Measurements from ENCODE around the gene HEATR9. TPM values are rescaled to one million over a fixed set of nuclear protein-coding genes. Genes with fewer than 3 reads are reported as not detected.

The HEATR9 gene
- total RNA-seq, 1 experiment from 2014 or later, result not detected

DNA sequence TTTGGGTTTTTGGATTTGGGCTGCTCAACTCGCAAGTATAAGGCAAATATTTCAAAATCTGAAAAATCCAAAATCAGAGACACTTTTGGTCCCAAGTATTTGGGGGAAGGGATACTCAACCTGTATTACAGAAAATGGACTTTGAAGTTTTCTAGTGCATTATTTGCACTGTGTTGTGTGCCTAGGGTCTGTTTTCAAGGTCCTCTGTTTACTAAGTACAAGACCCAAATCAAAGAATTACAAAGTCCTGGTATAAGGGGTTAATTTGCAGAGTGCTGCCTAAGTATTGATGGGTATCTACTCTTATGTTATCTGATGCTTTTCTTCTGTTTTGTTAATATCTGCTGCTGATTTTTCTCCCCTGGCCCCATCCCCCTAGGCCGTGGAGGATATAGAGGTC lies 25.0 kb downstream of the HEATR9 start:
- Mint-ChIP-seq H3K4me1 (ENCODE audit: insufficient read depth, unreplicated experiment) (no peaks in the 10 kb centered on the region), H3K27me3 (ENCODE audit: insufficient read depth, unreplicated experiment) (no peaks in the 10 kb centered on the region), H3K27ac (ENCODE audit: low read depth, unreplicated experiment) (no peak overlapping the region), H3K36me3 (ENCODE audit: insufficient read depth, unreplicated experiment) (peaks cover 89% of the 10 kb centered on the region), H3K9me3 (ENCODE audit: unreplicated experiment) (no peaks in the 10 kb centered on the region), H3K4me3 (ENCODE audit: unreplicated experiment) (no peak overlapping the region)
- TF ChIP-seq, protein P1, sequence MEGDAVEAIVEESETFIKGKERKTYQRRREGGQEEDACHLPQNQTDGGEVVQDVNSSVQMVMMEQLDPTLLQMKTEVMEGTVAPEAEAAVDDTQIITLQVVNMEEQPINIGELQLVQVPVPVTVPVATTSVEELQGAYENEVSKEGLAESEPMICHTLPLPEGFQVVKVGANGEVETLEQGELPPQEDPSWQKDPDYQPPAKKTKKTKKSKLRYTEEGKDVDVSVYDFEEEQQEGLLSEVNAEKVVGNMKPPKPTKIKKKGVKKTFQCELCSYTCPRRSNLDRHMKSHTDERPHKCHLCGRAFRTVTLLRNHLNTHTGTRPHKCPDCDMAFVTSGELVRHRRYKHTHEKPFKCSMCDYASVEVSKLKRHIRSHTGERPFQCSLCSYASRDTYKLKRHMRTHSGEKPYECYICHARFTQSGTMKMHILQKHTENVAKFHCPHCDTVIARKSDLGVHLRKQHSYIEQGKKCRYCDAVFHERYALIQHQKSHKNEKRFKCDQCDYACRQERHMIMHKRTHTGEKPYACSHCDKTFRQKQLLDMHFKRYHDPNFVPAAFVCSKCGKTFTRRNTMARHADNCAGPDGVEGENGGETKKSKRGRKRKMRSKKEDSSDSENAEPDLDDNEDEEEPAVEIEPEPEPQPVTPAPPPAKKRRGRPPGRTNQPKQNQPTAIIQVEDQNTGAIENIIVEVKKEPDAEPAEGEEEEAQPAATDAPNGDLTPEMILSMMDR (IDR thresholded peaks at IDR 0.05; ENCODE audit: unreplicated experiment), result no peak
- ChIA-PET CTCF (no interaction called here), POLR2A (no interaction called here)
- no peak for DNase-seq (ENCODE audit: unreplicated experiment)
- BruUV-seq (replicated peaks), result no TSS peak
- intact Hi-C loops (cut with micrococcal nuclease), result no loop called here

DNA sequence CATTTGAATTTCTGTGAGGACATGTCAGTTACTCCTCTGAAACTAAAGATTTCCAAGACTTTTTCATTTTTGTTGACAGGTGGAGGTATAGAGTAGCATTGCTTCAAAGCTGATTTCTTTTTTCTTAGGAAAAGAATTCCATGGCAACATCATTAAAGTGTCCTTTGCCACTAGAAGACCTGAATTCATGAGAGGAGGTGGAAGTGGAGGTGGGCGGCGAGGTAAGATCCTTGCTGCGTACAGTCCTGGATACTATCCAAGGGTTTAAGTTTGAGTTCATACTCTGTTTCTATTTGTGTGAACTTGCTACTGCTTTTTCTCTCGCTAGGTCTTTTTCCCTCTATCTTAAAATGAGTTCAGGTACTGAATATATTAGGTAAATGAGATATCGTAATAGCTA lies 26.5 kb downstream of the HEATR9 start:
- H3K27ac Mint-ChIP-seq (ENCODE audit: low read depth, unreplicated experiment), result no peak overlapping the region
- intact Hi-C loops (cut with micrococcal nuclease), result no loop called here
- no peak for DNase-seq (ENCODE audit: unreplicated experiment)
- no peaks in the 10 kb centered on the region for H3K9me3 Mint-ChIP-seq (ENCODE audit: unreplicated experiment)
- H3K4me3 Mint-ChIP-seq (ENCODE audit: unreplicated experiment), result no peak overlapping the region
- no peaks in the 10 kb centered on the region for H3K27me3 Mint-ChIP-seq (ENCODE audit: insufficient read depth, unreplicated experiment)
- POLR2A ChIA-PET, result interaction anchor here (0.6 to 2.0 kb wide), 6 partner anchors 10 to 161 kb away, joined by 3 to 10 read pairs (median 4); no protein-coding TSS in a partner anchor
- H3K4me1 Mint-ChIP-seq (ENCODE audit: insufficient read depth, unreplicated experiment), result no peaks in the 10 kb centered on the region
- TF ChIP-seq, protein P1 (IDR thresholded peaks at IDR 0.05; ENCODE audit: unreplicated experiment), result no peak
- BruUV-seq (replicated peaks), result no TSS peak
- CTCF ChIA-PET, result interaction anchor here (0.7 to 0.9 kb wide), 2 partner anchors 8 to 27 kb away, joined by 4 read pairs; no protein-coding TSS in a partner anchor
- H3K36me3 Mint-ChIP-seq (ENCODE audit: insufficient read depth, unreplicated experiment), result peaks cover 93% of the 10 kb centered on the region

DNA sequence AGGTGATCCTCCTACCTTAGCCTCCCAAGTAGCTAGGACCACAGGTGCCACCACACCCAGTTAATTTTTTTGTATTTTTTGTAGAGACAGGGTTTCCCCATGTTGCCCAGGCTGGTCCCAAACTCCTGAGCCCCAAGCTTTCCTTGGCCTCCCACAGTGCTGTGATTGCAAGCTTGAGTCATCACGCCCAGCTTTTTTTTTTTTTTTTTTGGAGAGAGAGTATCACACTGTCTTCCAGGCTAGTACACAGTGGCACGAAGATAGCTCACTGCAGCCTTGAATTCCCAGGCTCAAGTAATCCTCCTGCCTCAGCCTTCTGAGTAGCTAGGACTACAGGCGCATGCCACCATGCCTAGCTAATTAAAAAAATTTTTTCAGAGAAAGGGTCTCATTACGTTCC lies 27.2 kb downstream of the HEATR9 start:
- TF ChIP-seq, protein P1 (IDR thresholded peaks at IDR 0.05; ENCODE audit: unreplicated experiment), result no peak
- ChIA-PET CTCF (interaction anchor here (0.6 to 0.9 kb wide), 3 partner anchors 9 to 67 kb away, joined by 3 to 4 read pairs (median 4); no protein-coding TSS in a partner anchor), POLR2A (interaction anchor here (1.1 to 2.0 kb wide), 4 partner anchors 14 to 24 kb away, joined by 3 to 10 read pairs (median 6); no protein-coding TSS in a partner anchor)
- intact Hi-C loops (cut with micrococcal nuclease), result no loop called here
- BruUV-seq (replicated peaks), result no TSS peak
- no peaks in the 10 kb centered on the region for H3K27me3 Mint-ChIP-seq (ENCODE audit: insufficient read depth, unreplicated experiment)
- no peaks in the 10 kb centered on the region for H3K9me3 Mint-ChIP-seq (ENCODE audit: unreplicated experiment)
- DNase-seq (ENCODE audit: unreplicated experiment), result peak; percentile 21
- no peak overlapping the region for H3K4me3 Mint-ChIP-seq (ENCODE audit: unreplicated experiment)
- no peaks in the 10 kb centered on the region for H3K4me1 Mint-ChIP-seq (ENCODE audit: insufficient read depth, unreplicated experiment)
- no peak overlapping the region for H3K27ac Mint-ChIP-seq (ENCODE audit: low read depth, unreplicated experiment)
- H3K36me3 Mint-ChIP-seq (ENCODE audit: insufficient read depth, unreplicated experiment), result peaks cover 97% of the 10 kb centered on the region

DNA sequence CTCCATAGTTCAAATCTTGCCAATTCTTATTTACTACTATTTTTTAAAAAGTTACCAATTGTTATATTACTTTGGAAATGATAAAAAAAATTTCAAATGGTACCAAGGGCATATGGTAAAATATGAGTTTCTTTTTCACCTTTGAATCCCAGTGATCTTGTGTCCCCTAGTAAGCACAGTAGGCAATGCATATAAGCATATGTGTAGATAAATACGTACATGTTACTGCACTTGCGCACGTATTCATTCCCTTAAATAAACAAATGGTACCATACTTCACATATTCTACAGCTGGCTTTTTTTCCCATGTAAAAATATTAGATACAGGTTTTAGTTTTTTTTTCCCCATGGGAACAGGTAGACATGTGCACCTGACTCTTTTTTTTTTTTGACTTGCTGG lies 27.6 kb downstream of the HEATR9 start:
- Mint-ChIP-seq H3K27ac (ENCODE audit: low read depth, unreplicated experiment) (no peak overlapping the region), H3K4me3 (ENCODE audit: unreplicated experiment) (no peak overlapping the region), H3K9me3 (ENCODE audit: unreplicated experiment) (no peaks in the 10 kb centered on the region), H3K27me3 (ENCODE audit: insufficient read depth, unreplicated experiment) (no peaks in the 10 kb centered on the region), H3K4me1 (ENCODE audit: insufficient read depth, unreplicated experiment) (no peaks in the 10 kb centered on the region), H3K36me3 (ENCODE audit: insufficient read depth, unreplicated experiment) (peaks cover 97% of the 10 kb centered on the region)
- TF ChIP-seq, protein P1 (IDR thresholded peaks at IDR 0.05; ENCODE audit: unreplicated experiment), result no peak
- no peak for DNase-seq (ENCODE audit: unreplicated experiment)
- CTCF ChIA-PET, result interaction anchor here (0.6 to 0.7 kb wide), 2 partner anchors 25 to 67 kb away, joined by 3 to 4 read pairs; no protein-coding TSS in a partner anchor
- intact Hi-C loops (cut with micrococcal nuclease), result no loop called here
- BruUV-seq (replicated peaks), result no TSS peak
- POLR2A ChIA-PET, result interaction anchor here (1.1 to 2.0 kb wide), 4 partner anchors 13 to 24 kb away, joined by 3 to 10 read pairs (median 6); no protein-coding TSS in a partner anchor
